ENCODE measurements around the gene TMX2.
"Not testable (repeated sequence)": the region's sequence is repeated elsewhere in the genome, so short reads cannot be mapped to it uniquely, and the experiment has no call there.

TMX2 gene

DNA sequence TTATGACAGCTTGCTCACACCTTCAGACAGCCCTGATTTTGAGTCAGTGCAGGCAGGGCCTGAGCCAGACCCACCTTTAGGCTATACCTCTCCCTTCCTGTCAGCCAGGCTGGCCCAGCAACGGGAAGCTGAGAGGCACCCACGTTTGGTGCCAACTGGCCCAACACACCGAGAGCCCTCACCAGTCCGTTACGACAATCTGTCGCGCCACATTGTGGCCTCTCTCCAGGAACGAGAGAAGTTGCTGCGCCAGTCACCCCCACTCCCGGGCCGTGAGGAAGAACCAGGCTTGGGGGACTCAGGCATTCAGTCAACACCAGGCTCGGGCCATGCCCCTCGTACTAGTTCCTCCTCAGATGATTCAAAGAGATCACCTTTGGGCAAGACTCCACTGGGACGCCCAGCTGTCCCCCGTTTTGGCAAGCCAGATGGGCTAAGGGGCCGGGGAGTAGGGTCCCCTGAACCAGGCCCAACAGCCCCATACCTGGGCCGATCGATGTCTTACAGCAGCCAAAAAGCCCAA is 13.5 kb upstream of the TMX2 start:
- TF ChIP-seq, protein P1, sequence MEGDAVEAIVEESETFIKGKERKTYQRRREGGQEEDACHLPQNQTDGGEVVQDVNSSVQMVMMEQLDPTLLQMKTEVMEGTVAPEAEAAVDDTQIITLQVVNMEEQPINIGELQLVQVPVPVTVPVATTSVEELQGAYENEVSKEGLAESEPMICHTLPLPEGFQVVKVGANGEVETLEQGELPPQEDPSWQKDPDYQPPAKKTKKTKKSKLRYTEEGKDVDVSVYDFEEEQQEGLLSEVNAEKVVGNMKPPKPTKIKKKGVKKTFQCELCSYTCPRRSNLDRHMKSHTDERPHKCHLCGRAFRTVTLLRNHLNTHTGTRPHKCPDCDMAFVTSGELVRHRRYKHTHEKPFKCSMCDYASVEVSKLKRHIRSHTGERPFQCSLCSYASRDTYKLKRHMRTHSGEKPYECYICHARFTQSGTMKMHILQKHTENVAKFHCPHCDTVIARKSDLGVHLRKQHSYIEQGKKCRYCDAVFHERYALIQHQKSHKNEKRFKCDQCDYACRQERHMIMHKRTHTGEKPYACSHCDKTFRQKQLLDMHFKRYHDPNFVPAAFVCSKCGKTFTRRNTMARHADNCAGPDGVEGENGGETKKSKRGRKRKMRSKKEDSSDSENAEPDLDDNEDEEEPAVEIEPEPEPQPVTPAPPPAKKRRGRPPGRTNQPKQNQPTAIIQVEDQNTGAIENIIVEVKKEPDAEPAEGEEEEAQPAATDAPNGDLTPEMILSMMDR (IDR thresholded peaks at IDR 0.05; ENCODE audit: insufficient read depth, low read length, poor library complexity, severe bottlenecking): no peak
- H3K36me3 ChIP-seq (ENCODE audit: control insufficient read depth, insufficient read depth, low read length): peaks cover 34% of the 10 kb centered on the region
- H3K27me3 ChIP-seq (replicated peaks; ENCODE audit: control insufficient read depth, insufficient read depth, low read length): no peaks in the 10 kb centered on the region
- no peak for DNase-seq (ENCODE audit: extremely low read depth, insufficient read length)
- no peak overlapping the region for H3K4me3 ChIP-seq (replicated peaks; ENCODE audit: low read depth, low read length)

DNA sequence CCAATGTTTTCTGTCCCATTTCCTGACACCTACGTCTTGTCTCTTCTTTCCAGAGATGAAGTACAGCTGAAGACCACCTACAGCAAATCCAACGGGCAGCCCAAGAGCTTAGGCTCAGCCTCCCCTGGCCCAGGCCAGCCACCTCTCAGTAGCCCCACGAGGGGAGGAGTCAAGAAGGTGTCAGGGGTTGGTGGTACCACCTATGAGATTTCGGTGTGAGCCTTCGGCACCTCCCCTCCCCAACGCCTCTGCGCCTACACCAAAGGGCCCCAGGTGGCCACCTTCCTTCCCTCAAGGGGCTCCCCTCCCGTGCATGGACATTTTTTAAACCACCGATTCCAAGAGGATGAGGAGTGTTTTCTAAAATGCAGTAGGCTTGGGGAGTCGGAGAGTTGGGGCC is 12.6 kb upstream of the TMX2 start:
- TF ChIP-seq, protein P1 (IDR thresholded peaks at IDR 0.05; ENCODE audit: insufficient read depth, low read length, poor library complexity, severe bottlenecking): no peak
- DNase-seq (ENCODE audit: extremely low read depth, insufficient read length): no peak
- Histone ChIP-seq H3K4me3 (replicated peaks; ENCODE audit: low read depth, low read length) (no peak overlapping the region), H3K36me3 (ENCODE audit: control insufficient read depth, insufficient read depth, low read length) (peaks cover 34% of the 10 kb centered on the region), H3K27me3 (replicated peaks; ENCODE audit: control insufficient read depth, insufficient read depth, low read length) (no peaks in the 10 kb centered on the region)

DNA sequence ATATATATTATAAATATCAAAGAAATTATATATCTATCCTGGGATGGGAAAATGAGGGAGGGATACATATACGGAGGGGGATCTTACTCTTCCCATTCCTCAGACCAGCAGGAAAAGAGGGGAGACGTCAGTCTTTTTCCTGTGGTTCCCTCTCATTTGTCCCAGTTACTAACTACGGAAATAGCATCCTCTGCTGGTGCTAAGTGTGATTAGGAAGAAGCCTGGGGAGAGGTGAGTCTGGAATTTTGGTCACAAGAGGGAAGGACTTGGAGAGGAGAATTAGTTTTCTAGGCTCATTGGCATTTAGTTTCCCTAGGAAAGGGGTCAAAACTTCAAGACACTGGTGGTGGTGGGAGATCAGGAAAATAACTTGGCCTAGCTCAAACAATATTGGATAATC is 12.0 kb upstream of the TMX2 start:
- no peak for DNase-seq (ENCODE audit: extremely low read depth, insufficient read length)
- Histone ChIP-seq H3K4me3 (replicated peaks; ENCODE audit: low read depth, low read length) (no peak overlapping the region), H3K36me3 (ENCODE audit: control insufficient read depth, insufficient read depth, low read length) (peaks cover 35% of the 10 kb centered on the region), H3K27me3 (replicated peaks; ENCODE audit: control insufficient read depth, insufficient read depth, low read length) (no peaks in the 10 kb centered on the region)
- TF ChIP-seq, protein P1 (IDR thresholded peaks at IDR 0.05; ENCODE audit: insufficient read depth, low read length, poor library complexity, severe bottlenecking): no peak

DNA sequence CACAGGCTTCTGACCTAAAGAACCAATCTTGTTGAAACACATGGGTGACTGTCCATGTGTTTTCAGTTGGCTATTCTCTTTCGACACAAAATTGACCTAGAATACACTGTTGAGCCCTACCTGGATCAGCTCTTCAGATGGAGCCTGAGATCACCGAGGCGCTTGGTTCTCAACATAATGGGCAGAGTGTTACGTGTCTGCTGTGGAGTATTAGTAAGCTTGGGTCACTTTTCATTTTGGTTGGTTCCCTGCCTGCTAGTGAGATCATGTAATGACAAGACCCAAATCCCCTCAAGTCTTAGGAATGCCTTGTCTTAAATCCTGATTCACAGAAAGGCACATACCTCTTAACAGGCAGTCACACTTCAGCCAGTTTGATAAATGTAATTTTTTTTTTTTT is 9.1 kb upstream of the TMX2 start:
- no peaks in the 10 kb centered on the region for H3K27me3 ChIP-seq (replicated peaks; ENCODE audit: control insufficient read depth, insufficient read depth, low read length)
- TF ChIP-seq, protein P1 (IDR thresholded peaks at IDR 0.05; ENCODE audit: insufficient read depth, low read length, poor library complexity, severe bottlenecking): no peak
- no peak overlapping the region for H3K4me3 ChIP-seq (replicated peaks; ENCODE audit: low read depth, low read length)
- no peak for DNase-seq (ENCODE audit: extremely low read depth, insufficient read length)
- H3K36me3 ChIP-seq (ENCODE audit: control insufficient read depth, insufficient read depth, low read length): peaks cover 24% of the 10 kb centered on the region

DNA sequence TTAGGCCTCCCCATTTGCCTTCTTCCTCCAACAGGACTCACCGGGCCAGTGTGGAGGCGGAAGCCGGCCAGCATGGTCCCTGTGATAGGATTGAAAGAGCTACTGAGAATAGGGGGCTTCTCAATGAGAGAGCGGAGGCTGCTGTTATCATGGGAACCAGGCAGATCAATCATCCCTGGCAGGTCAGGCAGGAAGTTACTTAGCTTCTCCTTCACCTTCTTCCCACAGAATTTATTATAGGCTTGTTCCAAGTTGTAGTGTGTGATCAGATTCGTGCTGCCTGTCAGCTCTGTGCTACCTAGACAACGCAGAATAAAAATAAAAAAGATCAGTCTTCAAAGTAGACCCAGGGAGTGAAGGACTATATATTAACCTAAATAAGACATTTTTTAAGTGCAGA is 7.5 kb upstream of the TMX2 start:
- peaks cover 11% of the 10 kb centered on the region for H3K36me3 ChIP-seq (ENCODE audit: control insufficient read depth, insufficient read depth, low read length)
- TF ChIP-seq, protein P1 (IDR thresholded peaks at IDR 0.05; ENCODE audit: insufficient read depth, low read length, poor library complexity, severe bottlenecking): no peak
- H3K4me3 ChIP-seq (replicated peaks; ENCODE audit: low read depth, low read length): no peak overlapping the region
- no peaks in the 10 kb centered on the region for H3K27me3 ChIP-seq (replicated peaks; ENCODE audit: control insufficient read depth, insufficient read depth, low read length)
- DNase-seq (ENCODE audit: extremely low read depth, insufficient read length): no peak

DNA sequence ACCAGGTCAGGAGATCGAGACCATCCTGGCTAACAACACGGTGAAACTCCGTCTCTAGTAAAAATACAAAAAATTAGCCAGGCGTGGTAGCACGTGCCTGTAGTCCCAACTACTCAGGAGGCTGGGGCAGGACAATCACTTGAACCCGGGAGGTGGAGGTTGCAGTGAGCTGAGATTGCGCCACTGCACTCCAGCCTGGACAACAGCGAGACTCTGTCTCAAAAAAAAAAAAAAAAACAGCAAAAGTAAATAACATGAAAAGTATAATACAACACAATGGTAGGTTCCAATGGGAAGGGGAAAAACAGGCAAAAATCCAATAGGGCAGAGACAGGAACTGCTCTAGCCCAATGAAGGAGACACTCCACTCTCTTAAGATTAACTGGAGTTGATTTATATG is 7.0 kb upstream of the TMX2 start:
- H3K36me3 ChIP-seq (ENCODE audit: control insufficient read depth, insufficient read depth, low read length); H3K27me3 ChIP-seq (replicated peaks; ENCODE audit: control insufficient read depth, insufficient read depth, low read length); H3K4me3 ChIP-seq (replicated peaks; ENCODE audit: low read depth, low read length); DNase-seq (ENCODE audit: extremely low read depth, insufficient read length): not testable (repeated sequence)
